Head of caudate nucleus (tissue), 42 donors: Measurements from ENCODE around the gene PUS7.

Source experiments
- DNase-seq, 42 donors: peaks; one replicate each; pipeline versions ENCODE4 v3.0.0 to v3.0.0-alpha.2; 2020 to 2021; ENCODE audit warnings: mixed read lengths in 7 of 42
- intact Hi-C: fragments of 100-400 bp; cut with DNase I; formaldehyde crosslinking; loops from one replicate; pipeline ENCODE4 v1.15.0; 2022

Gene PUS7

GRCh38 chr7:105512415-105512814 lies 9.7 kb downstream of the PUS7 start:
- DNase-seq = peak in 14 of 42 donors; percentile 9 to 53 (median 36)

GRCh38 chr7:105502173-105502572 lies 19.9 kb downstream of the PUS7 start:
- intact Hi-C loops = no loop called here
- DNase-seq = no peak

More at GRCh38 chr7:105512415-105512814, 9.7 kb downstream of the PUS7 start:
- intact Hi-C loops = no loop called here

- intact Hi-C loops = no loop called here
- no peak for DNase-seq
Observed at GRCh38 chr7:105497016-105497415, 25.1 kb downstream of the PUS7 start.

- no peak for DNase-seq
- intact Hi-C loops = no loop called here
Observed at GRCh38 chr7:105496521-105496920, 25.6 kb downstream of the PUS7 start.

- intact Hi-C loops = no loop called here
- DNase-seq = no peak
Observed at GRCh38 chr7:105493923-105494315, 28.2 kb downstream of the PUS7 start.

GRCh38 chr7:105493196-105493922 lies 28.7 kb downstream of the PUS7 start:
- intact Hi-C loops = no loop called here
- peak in 26 of 42 donors; percentile 9 to 79 (median 36) for DNase-seq

- intact Hi-C loops = no loop called here
- no peak for DNase-seq
Observed at GRCh38 chr7:105489409-105489808, 32.7 kb downstream of the PUS7 start.

GRCh38 chr7:105487579-105488571 lies 34.2 kb downstream of the PUS7 start:
- intact Hi-C loops = no loop called here
- DNase-seq = peak in 3 of 42 donors; percentile 5 to 45 (median 6)

GRCh38 chr7:105480931-105481330 lies 41.1 kb downstream of the PUS7 start:
- intact Hi-C loops = no loop called here
- DNase-seq = no peak

GRCh38 chr7:105478606-105479005 lies 43.5 kb downstream of the PUS7 start:
- DNase-seq = no peak
- intact Hi-C loops = no loop called here

GRCh38 chr7:105477908-105478307 lies 44.2 kb downstream of the PUS7 start:
- no peak for DNase-seq
- intact Hi-C loops = no loop called here

GRCh38 chr7:105474045-105474444 lies 48.0 kb downstream of the PUS7 start:
- intact Hi-C loops = no loop called here
- no peak for DNase-seq

- no peak for DNase-seq
- intact Hi-C loops = no loop called here
Observed at GRCh38 chr7:105473163-105473562, 48.9 kb downstream of the PUS7 start.

GRCh38 chr7:105470846-105471245 lies 51.2 kb downstream of the PUS7 start:
- no peak for DNase-seq
- intact Hi-C loops = no loop called here

- no peak for DNase-seq
- intact Hi-C loops = no loop called here
Observed at GRCh38 chr7:105470090-105470489, 52.0 kb downstream of the PUS7 start.

GRCh38 chr7:105462765-105463420 lies 59.2 kb downstream of the PUS7 start:
- intact Hi-C loops = no loop called here
- peak in 2 of 42 donors; percentile 10 to 12 for DNase-seq

- intact Hi-C loops = no loop called here
- DNase-seq = no peak
Observed at GRCh38 chr7:105461518-105461917, 60.6 kb downstream of the PUS7 start.

GRCh38 chr7:105457619-105458225 lies 64.3 kb downstream of the PUS7 start:
- DNase-seq = no peak
- intact Hi-C loops = no loop called here

GRCh38 chr7:105454921-105455320 lies 67.2 kb downstream of the PUS7 start:
- DNase-seq = no peak
- intact Hi-C loops = no loop called here
